Naive thymus-derived CD4-positive, alpha-beta T cell (primary cell): ENCODE results near the gene ESRRB. TPM values are rescaled to one million over a fixed set of nuclear protein-coding genes. Genes with fewer than 3 reads are reported as not detected.
"Not testable (repeated sequence)": the region's sequence is repeated elsewhere in the genome, so short reads cannot be mapped to it uniquely, and the experiment has no call there.

Experiments
- ATAC-seq: fragments of 150-1000 bp; cut with Tn5 transposase; 2 replicates; pipeline ENCODE4 v1.10.0; 2021; ENCODE audit warnings: mild to moderate bottlenecking, moderate library complexity
- CTCF ChIA-PET: fragments of 350-600 bp; sonication (Branson Sonifier 250); formaldehyde crosslinking; loops from one replicate; lab custom pipeline; 2021; ENCODE audit warnings: antibody characterized with exemption; lab: Charles Lee
- POLR2A ChIA-PET: fragments of 350-600 bp; sonication (Branson Sonifier 250); formaldehyde crosslinking; loops from one replicate; lab custom pipeline; 2021; ENCODE audit warnings: antibody characterized with exemption, inconsistent platforms; lab: Charles Lee
- DNase-seq, 9 donors: peaks; one replicate each; pipeline versions ENCODE4 v3.0.0 to v3.0.0-alpha.2; 2020 to 2022; ENCODE audit warnings: mixed read lengths in 1 of 9
- H3K27ac ChIP-seq: one replicate; pipeline ENCODE4 v1.7.0; 2013; ENCODE audit warnings: mild to moderate bottlenecking, low read depth, low read length, moderate library complexity
- H3K27me3 ChIP-seq, 2 donors: one replicate each; pipeline ENCODE4 v1.7.0; 2013; ENCODE audit warnings: low read length in 2 of 2, mild to moderate bottlenecking in 2 of 2, moderate library complexity in 2 of 2; ENCODE audit not compliant: control insufficient read depth in 2 of 2, insufficient read depth in 2 of 2
- H3K36me3 ChIP-seq, 3 experiments: 1 replicate in 2 of 3; 2 replicates in 1 of 3; pipeline ENCODE4 v1.7.0; 2013; ENCODE audit warnings: low read length in 3 of 3, mild to moderate bottlenecking in 3 of 3, moderate library complexity in 1 of 3; ENCODE audit not compliant: insufficient read depth in 3 of 3, control insufficient read depth in 2 of 3
- H3K4me1 ChIP-seq, 2 donors: one replicate each; pipeline ENCODE4 v1.7.0; 2013; ENCODE audit warnings: low read length in 2 of 2, mild to moderate bottlenecking in 2 of 2, moderate library complexity in 1 of 2; ENCODE audit not compliant: control insufficient read depth in 2 of 2, insufficient read depth in 2 of 2
- H3K4me3 ChIP-seq: 2 replicates; pipeline ENCODE4 v1.7.0; 2013; ENCODE audit warnings: mild to moderate bottlenecking, low read length
- H3K9me3 ChIP-seq, 3 experiments: 1 replicate in 2 of 3; 2 replicates in 1 of 3; pipeline ENCODE4 v1.7.0; 2013; ENCODE audit warnings: low read length in 3 of 3; ENCODE audit not compliant: control insufficient read depth in 2 of 3
- H3K27ac Mint-ChIP-seq, 9 donors: one replicate each; pipeline ENCODE4 v1.8.0; 2020 to 2022; ENCODE audit warnings: mixed read lengths in 9 of 9, mild to moderate bottlenecking in 8 of 9, moderate library complexity in 5 of 9, inconsistent platforms in 2 of 9
- H3K27me3 Mint-ChIP-seq, 5 donors: one replicate each; pipeline ENCODE4 v1.8.0; 2021 to 2022; ENCODE audit warnings: mixed read lengths in 5 of 5, mild to moderate bottlenecking in 1 of 5
- H3K36me3 Mint-ChIP-seq, 5 donors: one replicate each; pipeline ENCODE4 v1.8.0; 2020 to 2022; ENCODE audit warnings: mixed read lengths in 5 of 5, mild to moderate bottlenecking in 3 of 5, inconsistent platforms in 1 of 5
- H3K4me1 Mint-ChIP-seq, 7 donors: one replicate each; pipeline ENCODE4 v1.8.0; 2020 to 2022; ENCODE audit warnings: mixed read lengths in 7 of 7, mild to moderate bottlenecking in 3 of 7, inconsistent platforms in 1 of 7
- H3K4me3 Mint-ChIP-seq, 10 donors: one replicate each; pipeline ENCODE4 v1.8.0; 2020 to 2022; ENCODE audit warnings: mild to moderate bottlenecking in 10 of 10, mixed read lengths in 10 of 10, moderate library complexity in 6 of 10, inconsistent platforms in 2 of 10
- H3K9me3 Mint-ChIP-seq, 11 donors: one replicate each; pipeline ENCODE4 v1.8.0; 2020 to 2022; ENCODE audit warnings: mixed read lengths in 11 of 11, mild to moderate bottlenecking in 4 of 11, inconsistent platforms in 1 of 11, moderate library complexity in 1 of 11
- intact Hi-C, 2 donors: fragments of 100-400 bp; cut with micrococcal nuclease; formaldehyde crosslinking; loops; one replicate each; pipeline ENCODE4 v1.15.1; 2023
- polyA plus RNA-seq, 2 donors: library from polyadenylated mRNA; unstranded; fragments of 300-500 nt; fragmentation: Illumina TruSeq; gene quantifications; one replicate each; pipeline ENCODE4 v1.2.3, GENCODE V29; 2021
- total RNA-seq, 6 experiments: library from RNA in 5 of 6; stranded (reverse) in 5 of 6; gene quantifications; 1 replicate in 5 of 6; 2 replicates in 1 of 6; pipeline ENCODE4 v1.2.3 and lab custom pipeline; 2021 to 2026

The ESRRB gene
- total and polyA plus RNA-seq, 7 experiments from 2014 or later = 0.16 to 0.48 (median 0.20) TPM; not detected in 4

- ChIA-PET CTCF (no interaction called here), POLR2A (no interaction called here)
- Mint-ChIP-seq H3K27ac (no peak overlapping the region), H3K27me3 (peaks cover 12 to 64% (median 21%) of the 10 kb centered on the region in 5 donors), H3K9me3 (peaks cover 0 to 11% (median 6%) of the 10 kb centered on the region in 11 donors), H3K4me1 (no peaks in the 10 kb centered on the region), H3K4me3 (no peak overlapping the region), H3K36me3 (peaks cover 0 to 3% (median 0%) of the 10 kb centered on the region in 5 donors)
- Histone ChIP-seq H3K36me3 (no peaks in the 10 kb centered on the region), H3K4me3 (no peak overlapping the region), H3K9me3 (no peaks in the 10 kb centered on the region), H3K27ac (no peak overlapping the region), H3K4me1 (no peaks in the 10 kb centered on the region), H3K27me3 (no peaks in the 10 kb centered on the region)
- DNase-seq (no peak), ATAC-seq (no peak)
- intact Hi-C loops = no loop called here
Measured at GRCh38 chr14:76516884-76517283, 140.9 kb downstream of the ESRRB start.

GRCh38 chr14:76518366-76518765 is 142.4 kb downstream of the ESRRB start:
- ATAC-seq = no peak

GRCh38 chr14:76525106-76525821 is 149.3 kb downstream of the ESRRB start:
- no peaks in the 10 kb centered on the region for H3K9me3 ChIP-seq
- H3K27ac Mint-ChIP-seq = no peak overlapping the region
- no peaks in the 10 kb centered on the region for H3K27me3 ChIP-seq
- H3K27me3 Mint-ChIP-seq = peaks cover 9 to 46% (median 18%) of the 10 kb centered on the region in 5 donors
- H3K9me3 Mint-ChIP-seq = peaks cover 0 to 31% (median 11%) of the 10 kb centered on the region in 11 donors
- no peaks in the 10 kb centered on the region for H3K36me3 ChIP-seq
- H3K4me3 ChIP-seq = no peak overlapping the region
- intact Hi-C loops = no loop called here
- no peaks in the 10 kb centered on the region for H3K4me1 ChIP-seq
- no peak for ATAC-seq
- ChIA-PET POLR2A (interaction anchor here (0.6 kb wide), 1 partner anchor 1248 kb away, joined by 3 read pairs; no protein-coding TSS in a partner anchor), CTCF (no interaction called here)
- H3K36me3 Mint-ChIP-seq = no peaks in the 10 kb centered on the region
- H3K4me1 Mint-ChIP-seq = no peaks in the 10 kb centered on the region
- no peak for DNase-seq
- no peak overlapping the region for H3K27ac ChIP-seq
- H3K4me3 Mint-ChIP-seq = no peak overlapping the region

More at GRCh38 chr14:76518366-76518765, 142.4 kb downstream of the ESRRB start:
- CTCF ChIA-PET = no interaction called here
- peaks cover 8 to 54% (median 19%) of the 10 kb centered on the region in 5 donors for H3K27me3 Mint-ChIP-seq
- no peaks in the 10 kb centered on the region for H3K36me3 ChIP-seq
- H3K27ac ChIP-seq = no peak overlapping the region
- H3K9me3 Mint-ChIP-seq = peaks cover 0 to 22% (median 13%) of the 10 kb centered on the region in 11 donors
- H3K4me3 ChIP-seq = no peak overlapping the region
- H3K4me1 Mint-ChIP-seq = no peaks in the 10 kb centered on the region
- DNase-seq = no peak
- H3K4me1 ChIP-seq = no peaks in the 10 kb centered on the region
- H3K36me3 Mint-ChIP-seq = peaks cover 0 to 3% (median 0%) of the 10 kb centered on the region in 5 donors
- intact Hi-C loops = no loop called here
- no peak overlapping the region for H3K4me3 Mint-ChIP-seq
- no peak overlapping the region for H3K27ac Mint-ChIP-seq
- POLR2A ChIA-PET = no interaction called here
- no peaks in the 10 kb centered on the region for H3K9me3 ChIP-seq
- H3K27me3 ChIP-seq = no peaks in the 10 kb centered on the region

DNA sequence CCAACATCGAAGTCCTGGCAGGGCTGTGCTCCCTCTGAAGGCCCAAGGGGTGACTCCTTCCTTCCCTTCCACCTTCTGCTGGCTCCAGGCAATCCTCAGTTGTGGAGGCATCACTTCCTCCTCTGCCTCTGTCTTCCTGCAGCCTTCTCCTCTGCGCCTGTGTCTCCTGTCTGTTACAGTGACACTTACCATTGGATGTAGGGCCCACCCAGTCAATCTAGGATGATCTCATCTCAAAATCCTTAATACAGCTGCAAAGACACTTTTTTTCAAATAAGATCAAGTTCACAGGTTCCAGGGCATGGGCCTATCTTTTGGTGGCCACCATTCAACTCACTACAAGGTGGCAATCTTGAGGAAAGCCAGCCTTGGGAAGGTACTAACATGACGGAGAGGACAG is 155.1 kb downstream of the ESRRB start:
- no peak for DNase-seq
- H3K4me1 ChIP-seq = no peaks in the 10 kb centered on the region
- Mint-ChIP-seq H3K4me1 (no peaks in the 10 kb centered on the region), H3K27ac (no peak overlapping the region), H3K4me3 (no peak overlapping the region), H3K27me3 (peaks cover 0 to 36% (median 7%) of the 10 kb centered on the region in 5 donors), H3K36me3 (no peaks in the 10 kb centered on the region), H3K9me3 (peaks cover 0 to 3% (median 0%) of the 10 kb centered on the region in 11 donors)
- ChIA-PET CTCF (no interaction called here), POLR2A (no interaction called here)
- H3K27ac ChIP-seq = no peak overlapping the region
- H3K4me3 ChIP-seq = no peak overlapping the region
- intact Hi-C loops = no loop called here
- no peak for ATAC-seq
- H3K27me3 ChIP-seq = no peaks in the 10 kb centered on the region
- no peaks in the 10 kb centered on the region for H3K9me3 ChIP-seq
- H3K36me3 ChIP-seq = no peaks in the 10 kb centered on the region

- Mint-ChIP-seq H3K4me3 (no peak overlapping the region), H3K9me3 (peaks cover 0 to 3% (median 0%) of the 10 kb centered on the region in 11 donors), H3K27me3 (peaks cover 0 to 33% (median 5%) of the 10 kb centered on the region in 5 donors), H3K36me3 (no peaks in the 10 kb centered on the region), H3K27ac (no peak overlapping the region), H3K4me1 (no peaks in the 10 kb centered on the region)
- Histone ChIP-seq H3K4me3 (no peak overlapping the region), H3K27ac (no peak overlapping the region), H3K36me3 (no peaks in the 10 kb centered on the region), H3K4me1 (no peaks in the 10 kb centered on the region), H3K9me3 (no peaks in the 10 kb centered on the region), H3K27me3 (no peaks in the 10 kb centered on the region)
- no peak for DNase-seq
- intact Hi-C loops = no loop called here
- POLR2A ChIA-PET = no interaction called here
- no peak for ATAC-seq
- CTCF ChIA-PET = no interaction called here
Measured at GRCh38 chr14:76531821-76532318, 155.9 kb downstream of the ESRRB start.

- H3K9me3 Mint-ChIP-seq, H3K4me1 Mint-ChIP-seq, H3K36me3 ChIP-seq, H3K4me1 ChIP-seq, ATAC-seq, H3K36me3 Mint-ChIP-seq, H3K9me3 ChIP-seq, H3K27me3 ChIP-seq, H3K27ac ChIP-seq, H3K4me3 Mint-ChIP-seq, DNase-seq, POLR2A ChIA-PET, H3K4me3 ChIP-seq, H3K27ac Mint-ChIP-seq, CTCF ChIA-PET, intact Hi-C loops: not testable (repeated sequence)
- H3K27me3 Mint-ChIP-seq = peaks cover 1 to 28% (median 13%) of the 10 kb centered on the region in 5 donors
Measured at GRCh38 chr14:76536636-76537035, 160.7 kb downstream of the ESRRB start.
